ENCODE results near the gene ATF7IP2.
"Not testable (repeated sequence)": the region's sequence is repeated elsewhere in the genome, so short reads cannot be mapped to it uniquely, and the experiment has no call there.

ATF7IP2 gene

GRCh38 chr16:10376229-10376628 is 9.6 kb upstream of the ATF7IP2 start:
- DNase-seq: no peak

- DNase-seq: no peak
Measured at GRCh38 chr16:10383626-10384025, 2.2 kb upstream of the ATF7IP2 start.

- no peak for DNase-seq
Measured at GRCh38 chr16:10386517-10387100, 748 bp downstream of the ATF7IP2 start.

GRCh38 chr16:10387188-10387617 is 1.3 kb downstream of the ATF7IP2 start:
- no peak for DNase-seq

GRCh38 chr16:10388988-10389387 is 3.1 kb downstream of the ATF7IP2 start:
- no peak for DNase-seq

GRCh38 chr16:10390330-10390729 is 4.5 kb downstream of the ATF7IP2 start:
- DNase-seq: no peak

GRCh38 chr16:10390867-10391266 is 5.0 kb downstream of the ATF7IP2 start:
- DNase-seq: no peak

- DNase-seq: no peak
Measured at GRCh38 chr16:10391339-10391738, 5.5 kb downstream of the ATF7IP2 start.

- no peak for DNase-seq
Measured at GRCh38 chr16:10402975-10403374, 17.1 kb downstream of the ATF7IP2 start.

GRCh38 chr16:10405386-10405939 is 19.6 kb downstream of the ATF7IP2 start:
- DNase-seq: no peak

GRCh38 chr16:10408824-10409381 is 23.0 kb downstream of the ATF7IP2 start:
- DNase-seq: no peak

GRCh38 chr16:10409713-10410112 is 23.9 kb downstream of the ATF7IP2 start:
- not testable (repeated sequence) for DNase-seq

GRCh38 chr16:10410469-10410868 is 24.6 kb downstream of the ATF7IP2 start:
- DNase-seq: no peak

- no peak for DNase-seq
Measured at GRCh38 chr16:10412935-10413601, 27.2 kb downstream of the ATF7IP2 start.

GRCh38 chr16:10418204-10418603 is 32.3 kb downstream of the ATF7IP2 start:
- not testable (repeated sequence) for DNase-seq

- DNase-seq: no peak
Measured at GRCh38 chr16:10419701-10420100, 33.8 kb downstream of the ATF7IP2 start.

- DNase-seq: no peak
Measured at GRCh38 chr16:10421596-10421995, 35.7 kb downstream of the ATF7IP2 start.

GRCh38 chr16:10428433-10429168 is 42.7 kb downstream of the ATF7IP2 start:
- DNase-seq: no peak

- DNase-seq: not testable (repeated sequence)
Measured at GRCh38 chr16:10429299-10429969, 43.6 kb downstream of the ATF7IP2 start.

- DNase-seq: no peak
Measured at GRCh38 chr16:10441726-10442125, 55.9 kb downstream of the ATF7IP2 start.

GRCh38 chr16:10447289-10447688 is 61.4 kb downstream of the ATF7IP2 start:
- no peak for DNase-seq

- not testable (repeated sequence) for DNase-seq
Measured at GRCh38 chr16:10452208-10453158, 66.6 kb downstream of the ATF7IP2 start.

Data from amniotic stem cell (primary cell).